ENCODE measurements around the gene OR5L1. TPM values are rescaled to one million over a fixed set of nuclear protein-coding genes. Genes with fewer than 3 reads are reported as not detected.

The OR5L1 gene
- total RNA-seq, 2 donors from 2014 or later = not detected

- Histone ChIP-seq H3K27ac (no peak overlapping the region), H3K36me3 (no peaks in the 10 kb centered on the region), H3K4me1 (ENCODE audit: control insufficient read depth in 1 of 2, low read depth in 2 of 2) (no peaks in the 10 kb centered on the region), H3K9me3 (no peaks in the 10 kb centered on the region), H3K27me3 (replicated peaks; ENCODE audit: insufficient read depth) (no peaks in the 10 kb centered on the region), H3K4me3 (no peak overlapping the region)
- ATAC-seq (ENCODE audit: insufficient number of reproducible peaks, low FRiP score, low read depth) (no peak), DNase-seq (ENCODE audit: low spot score) (no peak)
- TF ChIP-seq CTCF (IDR thresholded peaks at IDR 0.05) = no peak
Observed at GRCh38 chr11:55849037-55849436, 37.9 kb downstream of the OR5L1 start.

GRCh38 chr11:55852141-55852540 is 41.0 kb downstream of the OR5L1 start:
- Histone ChIP-seq H3K4me3 (no peak overlapping the region), H3K9me3 (no peaks in the 10 kb centered on the region), H3K27ac (no peak overlapping the region), H3K36me3 (no peaks in the 10 kb centered on the region), H3K27me3 (replicated peaks; ENCODE audit: insufficient read depth) (no peaks in the 10 kb centered on the region), H3K4me1 (ENCODE audit: control insufficient read depth in 1 of 2, low read depth in 2 of 2) (no peaks in the 10 kb centered on the region)
- ATAC-seq (ENCODE audit: insufficient number of reproducible peaks, low FRiP score, low read depth) = no peak
- no peak for DNase-seq (ENCODE audit: low spot score)
- TF ChIP-seq CTCF (IDR thresholded peaks at IDR 0.05) = no peak

DNA sequence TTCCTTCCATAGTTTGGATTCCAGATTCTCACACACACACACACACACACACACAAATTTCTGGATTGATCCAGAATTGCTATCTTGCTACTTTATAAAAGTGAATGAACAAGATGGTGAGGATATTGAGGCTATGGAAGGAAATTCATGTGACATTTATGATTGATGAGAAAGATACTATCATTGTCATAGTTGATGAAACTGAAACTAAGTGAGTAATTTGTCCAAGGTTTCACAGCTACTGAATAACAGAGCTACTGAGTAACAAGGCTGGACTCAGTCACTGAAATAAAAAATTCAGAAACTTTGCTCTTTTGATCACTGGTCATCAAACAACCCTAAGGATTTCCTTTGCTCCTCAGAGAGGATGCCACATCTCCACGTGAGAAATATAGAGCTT is 43.5 kb downstream of the OR5L1 start:
- no peak for TF ChIP-seq CTCF (IDR thresholded peaks at IDR 0.05)
- Histone ChIP-seq H3K4me3 (no peak overlapping the region), H3K27me3 (replicated peaks; ENCODE audit: insufficient read depth) (no peaks in the 10 kb centered on the region), H3K9me3 (no peaks in the 10 kb centered on the region), H3K27ac (no peak overlapping the region), H3K4me1 (ENCODE audit: control insufficient read depth in 1 of 2, low read depth in 2 of 2) (no peaks in the 10 kb centered on the region), H3K36me3 (no peaks in the 10 kb centered on the region)
- ATAC-seq (ENCODE audit: insufficient number of reproducible peaks, low FRiP score, low read depth) (no peak), DNase-seq (ENCODE audit: low spot score) (no peak)

Other genes starting within 250 kb of the OR5L1 start
- gene OR4C16, start 239.2 kb upstream of the OR5L1 start, total RNA-seq = not detected
- not detected for gene OR4C11, start 203.7 kb upstream of the OR5L1 start, total RNA-seq
- not detected for gene OR4P4, start 176.3 kb upstream of the OR5L1 start, total RNA-seq
- not detected for gene OR4S2, start 163.0 kb upstream of the OR5L1 start, total RNA-seq
- not detected for gene OR4C6, start 149.2 kb upstream of the OR5L1 start, total RNA-seq
- gene OR5D13, start 37.9 kb upstream of the OR5L1 start, total RNA-seq = not detected
- not detected for gene OR5D14, start 15.8 kb upstream of the OR5L1 start, total RNA-seq
- not detected for gene OR5D18, start 8.3 kb downstream of the OR5L1 start, total RNA-seq
- not detected for gene OR5L2, start 15.9 kb downstream of the OR5L1 start, total RNA-seq
- gene OR5D16, start 27.4 kb downstream of the OR5L1 start, total RNA-seq = not detected
- not detected for gene TRIM51, start 71.9 kb downstream of the OR5L1 start, total RNA-seq
- gene OR5W2, start 103.2 kb downstream of the OR5L1 start, total RNA-seq = not detected
- not detected for gene OR5I1, start 125.0 kb downstream of the OR5L1 start, total RNA-seq
- gene OR10AG1, start 158.6 kb downstream of the OR5L1 start, total RNA-seq = not detected
- gene OR5F1, start 183.3 kb downstream of the OR5L1 start, total RNA-seq = not detected
- not detected for gene OR5AS1, start 216.3 kb downstream of the OR5L1 start, total RNA-seq